ENCODE measurements around the gene GSTM2.

The GSTM2 gene

DNA sequence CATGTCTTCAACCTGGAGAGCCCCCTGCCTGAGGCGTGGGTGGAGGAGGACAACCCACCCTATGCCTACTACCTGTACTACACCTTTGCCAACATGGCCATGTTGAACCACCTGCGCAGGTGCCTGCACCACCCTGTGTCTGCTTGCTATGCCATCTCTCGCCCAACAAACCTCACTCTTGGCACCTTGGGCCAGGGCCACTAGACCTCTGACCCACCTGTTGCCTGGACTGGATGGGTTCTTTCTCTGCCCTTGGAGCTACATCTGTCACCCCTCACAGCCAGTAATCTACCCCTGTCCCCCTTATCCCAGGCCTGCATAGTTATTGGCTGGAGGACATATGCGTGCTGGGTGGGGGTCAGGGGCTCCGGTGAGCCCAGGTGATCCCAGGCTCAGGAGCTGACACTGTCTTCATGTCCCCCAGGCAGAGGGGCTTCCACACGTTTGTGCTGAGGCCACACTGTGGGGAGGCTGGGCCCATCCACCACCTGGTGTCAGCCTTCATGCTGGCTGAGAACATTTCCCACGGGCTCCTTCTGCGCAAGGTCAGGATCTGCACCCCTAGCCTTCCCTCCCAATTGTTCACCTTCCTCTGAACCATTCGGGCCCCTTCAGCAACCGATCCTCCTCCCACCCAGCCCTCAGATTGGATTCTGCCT is 38.4 kb upstream of the GSTM2 start:
- no peak for DNase-seq (ENCODE audit: low spot score)

DNA sequence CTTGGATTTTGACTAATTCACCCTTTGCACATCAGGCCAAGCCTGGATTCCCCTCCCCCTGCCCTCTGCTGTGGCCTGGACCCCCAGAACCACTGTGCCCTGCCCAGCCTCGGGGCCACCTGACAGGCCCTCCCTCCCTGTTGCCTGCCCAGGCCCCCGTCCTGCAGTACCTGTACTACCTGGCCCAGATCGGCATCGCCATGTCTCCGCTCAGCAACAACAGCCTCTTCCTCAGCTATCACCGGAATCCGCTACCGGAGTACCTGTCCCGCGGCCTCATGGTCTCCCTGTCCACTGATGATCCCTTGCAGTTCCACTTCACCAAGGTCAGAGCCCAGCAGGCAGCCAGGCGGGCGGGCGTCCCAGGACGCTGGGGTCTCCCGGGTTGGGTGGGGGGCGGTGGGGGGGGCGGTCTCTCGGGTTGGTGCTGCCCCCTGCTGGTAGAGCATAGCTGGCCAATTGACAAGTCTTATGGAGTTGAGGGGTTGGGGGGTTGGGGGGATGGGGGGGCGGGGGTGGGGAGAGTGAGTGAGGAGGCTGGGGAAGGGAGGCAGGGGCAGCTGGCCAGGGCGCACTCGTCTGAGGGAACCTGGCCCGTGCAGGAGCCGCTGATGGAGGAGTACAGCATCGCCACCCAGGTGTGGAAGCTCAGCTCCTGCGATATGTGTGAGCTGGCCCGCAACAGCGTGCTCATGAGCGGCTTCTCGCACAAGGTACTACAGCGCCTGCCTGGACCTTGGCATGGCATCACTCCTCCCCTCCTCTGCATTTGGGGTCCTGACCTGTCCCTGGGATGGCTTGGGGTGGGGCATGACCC is 37.6 kb upstream of the GSTM2 start:
- DNase-seq (ENCODE audit: low spot score), result no peak

DNA sequence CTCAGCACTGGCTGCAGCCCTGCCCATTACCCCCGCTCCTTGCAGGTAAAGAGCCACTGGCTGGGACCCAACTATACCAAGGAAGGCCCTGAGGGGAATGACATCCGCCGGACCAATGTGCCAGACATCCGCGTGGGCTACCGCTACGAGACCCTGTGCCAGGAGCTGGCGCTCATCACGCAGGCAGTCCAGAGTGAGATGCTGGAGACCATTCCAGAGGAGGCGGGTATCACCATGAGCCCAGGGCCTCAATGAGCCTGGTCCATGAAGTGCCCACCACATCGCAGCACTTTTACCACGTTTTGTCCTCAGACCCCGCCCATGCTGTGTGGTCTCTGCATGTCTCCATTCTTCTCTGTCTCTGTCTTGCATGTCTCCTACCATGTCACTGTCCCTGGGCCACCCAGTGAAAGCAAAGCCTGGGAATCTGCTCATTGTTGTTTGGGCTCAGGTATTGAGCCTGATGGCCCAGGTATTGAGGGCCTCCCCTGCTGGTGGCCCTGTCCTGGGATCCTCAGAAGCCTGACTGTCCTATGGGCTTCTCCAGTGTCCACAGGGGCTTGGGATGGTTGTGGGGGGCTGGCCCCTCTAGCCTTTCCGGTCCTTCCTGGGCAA is 36.9 kb upstream of the GSTM2 start:
- no peak for DNase-seq (ENCODE audit: low spot score)

DNA sequence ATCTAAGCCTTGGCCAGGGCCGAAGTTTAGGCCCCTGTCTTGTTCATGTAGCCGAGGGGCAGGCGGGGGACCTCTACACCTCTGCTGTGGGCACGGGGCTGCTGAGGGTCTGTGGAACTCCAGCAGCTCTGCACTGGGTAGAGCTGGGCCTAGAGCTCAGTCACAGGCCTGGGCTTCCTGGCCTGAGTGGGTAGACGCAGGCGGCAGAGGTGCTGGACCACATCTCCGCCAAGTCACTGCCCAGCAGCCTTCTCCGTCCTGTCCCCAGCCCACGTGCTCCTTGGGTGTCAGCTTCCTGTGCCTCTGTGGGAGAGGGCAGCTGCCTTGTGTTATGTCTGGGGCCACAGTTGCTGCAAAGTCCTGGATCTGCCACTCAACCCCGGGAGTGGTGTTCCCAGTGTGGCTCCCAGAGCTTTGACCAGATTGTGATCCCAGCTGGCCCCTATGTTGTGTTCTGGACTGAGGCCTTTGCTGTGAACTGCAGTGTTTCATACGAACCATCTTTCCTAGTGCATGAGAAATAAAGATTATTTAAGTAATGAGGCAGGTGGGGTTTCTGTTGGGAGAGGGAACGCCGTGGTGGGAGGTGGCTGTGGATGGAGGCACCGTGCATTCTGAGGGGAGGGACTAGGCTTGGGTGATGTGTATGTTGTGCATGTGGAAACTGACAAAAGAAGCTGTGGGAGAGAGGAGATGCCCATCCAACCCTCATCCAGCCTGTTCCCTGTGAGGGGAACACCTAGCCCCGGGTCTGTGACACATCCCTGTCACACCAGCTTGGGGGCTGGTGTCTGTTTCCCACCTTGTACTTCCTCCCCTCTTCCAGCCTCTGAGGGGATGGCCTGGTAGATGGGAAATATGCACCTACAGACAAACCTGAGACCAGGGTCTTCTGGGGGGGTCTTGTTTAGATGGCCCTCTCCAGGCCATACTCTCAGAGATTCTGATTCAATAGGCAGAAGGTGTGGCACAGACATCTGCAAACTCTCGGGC is 36.0 kb upstream of the GSTM2 start:
- no peak for DNase-seq (ENCODE audit: low spot score)

DNA sequence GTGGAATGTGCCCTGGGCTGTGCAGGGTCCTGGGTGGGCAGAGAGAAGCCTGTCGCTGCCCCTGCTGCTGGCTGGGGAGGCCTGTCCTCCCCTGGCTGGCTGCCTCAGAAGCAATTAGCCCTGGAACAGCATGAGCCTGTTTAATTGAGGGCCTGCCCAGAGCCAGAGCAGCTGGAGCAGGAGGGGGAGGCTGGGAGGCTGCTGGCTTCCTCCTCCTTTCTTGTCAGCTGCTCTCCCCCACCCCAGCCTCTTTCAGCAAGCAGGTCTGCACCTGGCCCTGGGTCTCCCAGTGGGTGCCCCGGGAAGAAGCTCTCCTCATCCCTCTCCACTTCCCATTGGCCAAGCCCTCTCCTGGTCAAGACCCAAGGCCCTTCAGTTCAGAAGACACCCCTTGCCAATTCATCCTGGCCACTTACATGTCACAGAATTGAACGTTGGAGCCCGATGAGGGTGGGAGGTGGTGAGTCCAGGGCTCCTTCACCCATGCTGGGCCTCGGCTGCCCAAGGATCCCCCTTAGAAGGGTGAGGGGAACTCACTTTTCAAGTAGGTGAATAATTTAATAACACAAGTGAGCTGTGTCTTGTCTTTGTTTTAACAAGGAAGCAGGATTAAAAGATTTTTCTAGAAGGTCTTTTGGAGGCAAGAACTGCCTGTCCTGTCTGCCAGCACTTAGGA is 35.0 kb upstream of the GSTM2 start:
- no peak for DNase-seq (ENCODE audit: low spot score)

DNA sequence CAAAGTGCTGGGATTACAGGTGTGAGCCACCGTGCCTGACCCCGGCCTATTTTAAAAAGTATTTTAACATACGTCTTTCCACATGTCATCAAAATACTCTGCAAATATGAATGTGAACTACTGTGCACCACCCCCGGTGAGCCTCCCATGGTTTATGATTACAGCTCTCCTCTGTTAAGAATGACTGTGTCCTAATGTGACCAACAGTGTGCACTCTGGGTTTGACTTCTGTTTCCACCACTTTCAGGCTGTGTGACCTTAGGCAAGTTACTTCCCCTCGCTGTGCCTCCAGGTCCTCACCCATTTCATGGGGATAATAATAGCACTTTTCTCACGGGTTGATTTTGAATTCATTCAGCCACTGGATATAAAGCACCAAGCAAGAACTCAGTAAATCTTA is 33.6 kb upstream of the GSTM2 start:
- DNase-seq (ENCODE audit: low spot score), result no peak

DNA sequence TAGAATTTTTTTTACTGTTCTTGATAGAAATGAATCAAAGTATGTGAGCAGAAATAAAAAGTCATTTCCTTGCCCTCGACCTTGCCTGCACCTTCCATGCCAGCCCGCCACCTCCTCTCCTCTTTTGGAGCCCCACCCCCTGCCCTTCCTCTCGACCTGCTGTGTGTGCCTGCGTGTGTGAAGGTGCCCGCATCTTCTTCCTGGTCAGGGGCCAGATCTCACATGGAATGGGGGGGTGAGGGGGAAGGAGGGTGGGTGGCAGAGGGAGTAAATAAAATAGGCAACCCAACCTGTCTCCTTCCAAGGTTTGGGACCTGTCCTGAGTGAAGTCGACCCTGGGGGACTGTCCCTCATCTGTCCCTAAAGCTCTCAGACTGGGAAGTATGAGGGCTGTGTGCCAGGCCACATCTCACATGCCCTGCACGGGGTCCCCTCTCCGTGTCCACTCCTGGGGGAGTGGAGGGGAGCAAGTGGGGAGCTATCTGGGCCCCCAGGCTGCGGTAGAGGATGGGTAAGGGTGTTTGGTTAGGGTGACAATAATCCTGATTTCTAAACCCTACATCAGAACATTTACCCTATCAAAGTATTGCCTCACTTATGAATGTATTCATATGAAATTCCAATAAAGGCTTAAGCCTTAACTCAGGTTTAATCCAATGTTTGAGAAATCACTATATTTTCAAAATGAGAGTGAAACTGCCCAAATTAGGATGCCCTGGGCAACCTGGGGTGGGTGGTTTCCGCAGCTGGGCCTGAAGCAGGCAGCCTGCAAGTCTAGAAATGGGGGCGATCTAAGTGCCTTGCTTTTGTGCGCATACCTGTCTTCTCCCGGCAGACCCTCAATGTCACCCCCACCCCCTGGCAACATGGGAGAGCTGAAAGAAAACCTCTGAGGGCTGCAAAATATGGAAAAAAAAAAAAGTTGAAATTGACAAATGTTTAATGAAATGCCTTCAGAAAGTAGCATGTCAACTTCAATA is 32.8 kb upstream of the GSTM2 start:
- no peak for DNase-seq (ENCODE audit: low spot score)

DNA sequence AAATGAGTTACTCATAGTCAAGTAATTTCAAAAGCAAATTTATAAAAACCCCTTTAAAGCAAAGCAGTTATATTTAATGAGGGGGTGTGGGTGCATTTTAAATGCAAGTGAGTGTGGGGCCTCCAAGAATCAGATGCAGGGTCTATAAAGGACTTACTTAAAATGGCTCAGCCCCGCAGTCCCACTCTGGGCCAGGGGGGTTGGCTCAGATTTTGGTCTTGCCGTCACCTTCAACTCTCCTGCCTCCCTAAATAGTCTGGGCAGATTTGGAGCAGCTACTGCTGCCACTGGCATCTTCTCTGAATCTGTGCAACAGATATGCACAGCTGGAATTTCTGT is 32.0 kb upstream of the GSTM2 start:
- DNase-seq (ENCODE audit: low spot score), result no peak

DNA sequence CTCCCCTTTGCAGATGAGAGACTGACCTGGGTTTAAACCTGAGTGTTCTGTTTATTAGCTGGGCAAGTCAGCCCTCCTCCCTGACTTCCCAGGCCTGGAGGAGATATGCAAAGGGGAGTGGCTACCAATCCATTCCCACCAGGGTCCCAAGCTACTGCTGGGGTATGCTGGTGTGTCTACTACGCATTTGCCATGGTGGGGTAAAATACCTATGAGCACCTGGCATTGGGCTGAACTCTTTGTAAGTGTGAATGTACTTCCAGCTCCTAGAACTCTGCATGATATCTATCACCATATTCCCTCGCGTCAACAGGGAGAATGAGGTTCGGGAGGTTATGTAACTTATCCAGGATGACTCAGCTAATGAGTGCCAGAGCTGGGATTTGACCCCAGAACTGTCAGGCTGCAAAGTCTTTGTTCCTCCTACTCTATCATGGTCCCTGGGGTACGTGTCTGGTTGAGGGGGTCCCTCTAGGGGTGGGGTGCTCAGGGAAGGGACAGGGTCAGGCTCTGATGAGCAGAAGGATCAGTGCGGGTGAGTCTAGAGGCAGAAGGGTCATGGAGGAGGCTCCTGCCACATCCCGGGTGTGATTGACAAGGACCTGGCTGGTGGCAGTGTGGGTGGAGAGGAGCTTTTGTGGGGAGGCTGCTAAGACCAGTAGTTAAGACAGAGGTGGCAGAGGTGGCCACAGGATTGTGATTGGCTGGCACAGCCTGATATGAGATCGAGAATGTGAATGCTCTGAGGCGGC is 31.5 kb upstream of the GSTM2 start:
- DNase-seq (ENCODE audit: low spot score), result no peak

DNA sequence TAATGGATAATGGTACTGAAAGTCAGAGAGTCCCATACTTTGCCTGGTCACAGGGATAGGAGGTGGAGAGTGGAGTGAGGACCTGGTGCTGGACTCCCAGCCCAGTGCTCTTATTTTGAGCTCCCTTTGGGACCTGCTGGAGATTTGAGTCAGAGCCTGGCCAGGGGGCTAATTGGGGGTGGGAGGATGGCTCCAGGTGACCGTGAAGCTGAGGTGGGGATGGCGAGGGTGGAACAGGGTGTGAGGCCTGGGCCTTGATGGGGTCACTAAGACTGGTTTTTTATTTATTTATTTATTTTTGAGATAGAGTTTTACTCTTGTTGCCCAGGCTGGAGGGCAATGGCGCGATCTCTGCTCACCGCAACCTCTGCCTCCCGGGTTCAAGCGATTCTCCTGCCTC is 30.4 kb upstream of the GSTM2 start:
- DNase-seq (ENCODE audit: low spot score), result no peak

DNA sequence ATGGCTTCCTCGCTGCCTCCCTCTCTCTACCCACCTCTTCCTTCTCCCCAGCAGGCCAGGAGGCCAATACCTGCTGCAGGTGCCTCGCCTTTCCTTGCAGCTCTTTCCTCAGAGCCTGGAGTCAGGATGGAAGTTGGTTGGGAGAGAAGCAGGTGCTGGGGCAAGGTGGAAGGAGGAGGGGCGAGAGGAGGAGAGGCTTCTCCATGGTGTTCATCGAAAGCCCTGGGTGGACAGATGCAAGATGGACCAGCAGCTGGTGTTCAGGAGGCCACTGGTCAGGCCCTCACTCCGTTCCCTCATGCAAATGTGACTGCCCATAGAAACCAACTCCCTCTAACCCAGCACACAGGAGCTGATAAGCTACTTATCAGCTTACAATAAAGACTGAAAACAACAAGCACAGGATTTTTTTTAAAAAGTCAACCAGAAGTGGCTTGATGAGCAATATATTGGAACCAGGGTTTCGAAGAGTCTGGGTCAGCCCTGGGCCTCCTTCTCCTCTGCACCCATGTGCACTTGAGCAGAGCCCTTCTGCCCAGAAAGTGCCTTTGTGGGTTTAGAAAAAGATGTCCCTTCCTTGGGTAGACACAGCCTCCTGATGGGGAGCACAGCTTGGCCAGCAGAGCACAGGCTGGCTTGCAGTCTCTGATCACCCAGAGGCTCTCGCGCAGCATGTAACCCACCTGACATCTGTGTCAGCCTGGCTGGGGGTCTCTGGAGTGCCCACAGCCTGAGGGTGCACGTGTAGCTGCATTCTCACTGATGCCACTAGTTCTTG is 28.6 kb upstream of the GSTM2 start:
- DNase-seq (ENCODE audit: low spot score), result no peak

DNA sequence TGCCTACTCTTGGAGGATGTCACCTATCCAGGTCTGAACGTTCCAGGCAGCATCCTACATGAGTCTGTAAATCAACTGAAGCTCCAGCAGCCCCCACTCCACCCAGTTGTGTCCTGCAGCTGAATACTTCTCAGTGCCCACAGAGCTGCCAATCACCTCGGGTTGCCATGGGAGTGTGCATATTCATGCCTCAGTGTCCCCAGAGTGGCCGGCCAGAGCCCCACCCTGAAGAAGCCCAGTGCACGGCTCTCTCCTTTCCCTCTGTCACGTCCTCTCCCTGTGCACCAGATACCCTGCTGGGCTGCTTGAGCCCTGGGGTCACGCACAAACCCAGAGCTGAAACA is 28.0 kb upstream of the GSTM2 start:
- DNase-seq (ENCODE audit: low spot score), result no peak

DNA sequence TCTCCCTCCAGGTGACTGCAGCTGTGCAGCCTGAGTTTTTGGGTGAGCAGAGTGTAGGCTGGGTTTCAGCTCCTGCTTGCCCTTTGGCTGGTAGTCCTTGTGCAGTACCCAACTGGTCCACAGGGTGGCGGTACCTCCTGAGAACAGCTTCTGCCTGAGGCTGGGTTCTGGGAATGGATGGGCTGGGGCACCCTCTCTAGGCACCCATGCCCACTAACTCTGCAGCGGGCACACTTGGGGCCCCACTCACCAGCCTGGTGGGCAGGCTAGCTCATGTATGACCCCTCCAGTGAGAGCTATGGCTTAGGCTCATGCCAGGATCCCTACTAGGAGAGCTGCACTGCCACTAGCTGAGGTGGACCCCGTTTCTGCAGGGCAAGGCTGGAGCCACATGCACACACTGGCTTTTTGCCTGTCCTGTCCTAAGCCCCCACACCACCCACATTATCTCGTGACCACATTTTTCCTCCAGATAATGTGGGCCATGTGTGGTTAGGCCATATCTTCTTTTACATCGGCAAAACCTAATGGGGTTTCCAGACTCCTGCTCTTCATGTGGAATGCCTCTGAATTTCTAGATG is 27.5 kb upstream of the GSTM2 start:
- peak; percentile 83 for DNase-seq (ENCODE audit: low spot score)

DNA sequence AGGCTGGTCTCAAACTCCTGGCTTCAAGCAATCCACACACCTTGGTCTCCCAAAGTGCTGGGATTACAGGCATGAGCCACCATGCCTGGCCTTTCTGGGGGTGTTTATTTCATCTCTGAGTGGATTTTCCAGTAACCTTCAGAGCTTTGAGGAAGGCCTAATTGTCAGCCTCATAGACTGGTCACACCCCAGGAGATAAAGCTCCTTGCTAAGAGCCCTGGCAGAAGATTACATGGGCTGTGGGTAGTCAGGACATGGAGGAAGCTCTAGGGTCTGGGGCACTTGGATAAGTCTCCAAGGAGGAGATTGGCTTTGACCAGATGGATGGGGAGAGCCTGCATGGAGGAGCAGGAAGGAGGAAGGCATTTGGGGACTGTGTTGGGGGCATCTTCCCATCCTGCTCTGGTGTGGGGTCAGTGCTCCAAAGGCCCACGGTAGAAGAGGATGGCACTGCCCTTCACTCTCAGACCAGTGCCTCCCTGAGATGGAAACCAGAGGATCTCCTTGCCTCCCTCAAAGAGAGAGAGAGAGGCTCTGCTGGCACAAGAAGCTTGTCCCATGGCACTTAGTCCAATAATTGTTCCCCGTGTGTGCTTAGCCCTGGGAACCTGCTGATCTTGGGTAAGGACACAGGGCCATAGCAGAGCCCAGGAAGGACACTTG is 26.6 kb upstream of the GSTM2 start:
- DNase-seq (ENCODE audit: low spot score), result no peak

DNA sequence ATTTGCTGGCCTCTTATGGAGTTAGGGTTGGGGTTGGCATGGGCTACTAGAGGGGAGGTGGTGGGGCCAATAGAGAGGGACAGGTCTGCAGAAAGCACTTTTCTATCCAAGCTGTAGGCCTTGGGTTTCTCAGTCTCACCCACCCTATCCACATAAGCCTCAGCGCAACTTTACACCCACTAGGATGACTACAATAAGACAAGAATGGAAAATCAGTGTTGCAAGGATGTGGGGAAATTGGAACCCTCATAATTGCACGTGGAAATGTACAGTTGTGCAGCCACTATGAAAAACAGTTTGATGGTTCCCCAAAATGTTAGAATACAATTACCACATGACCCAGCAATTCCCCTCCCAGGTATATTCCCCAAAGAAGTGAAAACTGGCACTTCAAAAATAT is 26.0 kb upstream of the GSTM2 start:
- no peak for DNase-seq (ENCODE audit: low spot score)

DNA sequence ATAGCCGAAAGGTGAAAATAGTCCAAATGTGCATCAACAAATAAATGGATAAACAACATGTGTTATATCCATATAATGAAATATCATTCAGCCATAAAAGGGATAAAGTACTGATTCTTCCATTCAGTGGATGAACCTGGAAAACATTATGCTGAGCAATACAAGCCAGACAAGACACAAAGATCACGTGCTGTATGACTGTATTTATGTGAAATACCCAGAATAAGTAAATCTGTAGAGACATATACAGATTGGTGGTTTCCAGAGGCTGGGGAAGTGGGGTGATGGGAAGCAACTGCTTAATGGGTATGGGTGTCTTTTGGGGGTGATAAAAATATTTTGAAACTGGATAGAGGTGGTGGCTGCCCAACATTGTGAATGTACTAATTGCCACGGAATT is 25.2 kb upstream of the GSTM2 start:
- no peak for DNase-seq (ENCODE audit: low spot score)

DNA sequence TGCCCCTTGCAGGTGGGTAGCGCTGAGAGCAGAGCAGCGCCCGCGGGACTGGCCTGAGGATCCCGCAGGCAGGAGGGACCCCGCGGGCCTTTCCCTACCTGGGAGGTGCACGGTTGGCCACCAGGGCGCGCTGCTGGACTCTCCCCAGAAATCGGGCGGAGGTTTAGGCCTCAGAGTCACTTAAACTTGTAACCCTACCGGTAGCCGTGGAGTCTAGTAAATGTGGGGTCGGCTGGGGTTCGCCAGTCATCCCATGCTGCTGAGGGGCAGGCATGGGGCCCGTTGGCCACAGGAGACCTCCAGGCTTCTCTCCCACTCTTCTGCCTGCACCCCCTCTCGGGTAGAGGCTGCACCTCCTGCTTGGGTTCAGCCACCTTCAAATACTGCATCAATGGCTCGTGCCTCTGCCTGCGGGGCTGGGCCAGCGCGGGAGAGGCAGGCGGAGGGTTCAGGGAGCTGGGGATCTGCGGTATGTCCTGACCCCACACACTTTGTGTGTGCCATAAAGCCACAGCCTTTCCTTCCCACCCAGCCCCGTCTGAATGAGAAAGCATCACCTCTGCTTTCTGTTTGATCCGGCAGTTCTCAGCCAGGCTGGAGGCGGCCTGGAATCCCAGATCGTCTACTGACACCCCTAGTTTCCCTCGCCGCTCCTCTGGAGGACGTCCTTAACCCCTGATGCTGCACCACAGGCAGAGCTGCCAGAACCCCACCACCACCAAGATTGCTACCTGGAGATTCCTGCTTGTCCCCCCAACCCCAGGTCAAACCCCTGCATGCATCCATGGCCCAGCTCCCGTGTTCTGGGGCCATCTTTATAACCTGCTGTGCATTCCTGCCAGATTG is 24.2 kb upstream of the GSTM2 start:
- peak; percentile 82 for DNase-seq (ENCODE audit: low spot score)

Data from CD4-positive, alpha-beta T cell treated with Interleukin-6 at 100 ng/mL for 8 hours (primary cell).